HG03175 (cell line): Measurements from ENCODE around the gene GPR35.

ENCODE experiments used
- ATAC-seq: cut with Tn5 transposase; IDR thresholded peaks from one replicate; pipeline ENCODE4 v1.9.1; 2021; ENCODE audit warnings: mild to moderate bottlenecking, moderate library complexity; ENCODE audit not compliant: unreplicated experiment

GPR35 gene, protein sequence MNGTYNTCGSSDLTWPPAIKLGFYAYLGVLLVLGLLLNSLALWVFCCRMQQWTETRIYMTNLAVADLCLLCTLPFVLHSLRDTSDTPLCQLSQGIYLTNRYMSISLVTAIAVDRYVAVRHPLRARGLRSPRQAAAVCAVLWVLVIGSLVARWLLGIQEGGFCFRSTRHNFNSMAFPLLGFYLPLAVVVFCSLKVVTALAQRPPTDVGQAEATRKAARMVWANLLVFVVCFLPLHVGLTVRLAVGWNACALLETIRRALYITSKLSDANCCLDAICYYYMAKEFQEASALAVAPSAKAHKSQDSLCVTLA

DNA sequence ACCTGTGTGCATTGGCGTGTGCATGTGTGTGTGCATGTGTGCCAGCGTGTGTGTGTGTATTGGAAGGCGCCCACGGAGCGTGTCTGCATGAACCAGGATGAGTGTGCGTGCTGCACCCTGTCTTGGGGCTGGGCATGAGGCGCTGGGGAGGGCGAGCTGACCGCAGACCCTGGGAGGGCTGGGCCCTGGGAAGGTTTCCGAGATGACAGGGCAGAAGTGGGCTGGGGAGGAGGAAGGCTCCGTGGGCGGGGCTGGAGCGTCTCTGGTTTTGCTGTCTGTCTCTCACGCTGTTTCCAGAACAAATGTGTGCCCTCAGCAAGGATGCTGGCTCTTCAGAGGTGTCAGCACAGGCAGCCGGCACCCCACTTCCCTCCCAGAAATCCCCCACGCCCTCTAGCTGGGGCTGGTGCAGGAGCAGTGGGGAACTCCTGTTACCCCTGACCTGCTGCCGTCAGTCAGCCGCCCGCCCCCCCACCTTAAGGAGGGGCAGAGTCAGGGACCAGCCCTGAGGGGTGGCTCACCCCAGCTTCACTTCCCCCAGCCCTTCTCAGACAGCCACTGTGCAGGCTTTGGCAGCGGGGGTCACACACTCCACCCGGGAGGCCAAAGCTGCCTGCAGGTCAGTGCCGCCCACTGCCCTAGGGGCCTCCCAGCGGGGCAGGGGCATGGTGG lies at the start of gene GPR35:
GPR35 (plus strand) TSS at position 531 of the 672 bp plus-strand sequence. CDS start 4,473 bp downstream, outside the sequence.
- no peak for ATAC-seq

DNA sequence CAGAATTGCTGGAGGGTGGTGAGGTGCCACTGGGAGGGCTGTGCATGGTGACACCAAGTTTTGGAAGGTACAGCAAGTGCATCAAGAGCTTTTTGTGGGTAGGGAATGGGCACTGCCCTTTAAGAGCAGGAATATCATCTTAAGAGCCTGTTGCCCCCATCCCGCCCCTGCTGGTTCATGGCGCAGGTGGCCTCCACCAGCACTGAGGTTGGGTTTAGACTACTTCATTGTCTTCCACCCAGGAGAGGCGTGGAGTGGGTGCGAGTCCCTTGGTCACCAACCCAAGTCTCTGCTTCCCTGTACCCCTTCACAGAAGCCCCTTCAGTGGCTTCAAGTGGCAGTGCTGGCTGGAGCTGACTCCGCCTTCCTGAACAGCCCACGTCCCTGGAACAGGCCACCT lies 49.2 kb upstream of the GPR35 start:
- no peak for ATAC-seq

- no peak for ATAC-seq
These were observed 48.7 kb upstream of the GPR35 start for GRCh38 chr2:240576436-240577205.

DNA sequence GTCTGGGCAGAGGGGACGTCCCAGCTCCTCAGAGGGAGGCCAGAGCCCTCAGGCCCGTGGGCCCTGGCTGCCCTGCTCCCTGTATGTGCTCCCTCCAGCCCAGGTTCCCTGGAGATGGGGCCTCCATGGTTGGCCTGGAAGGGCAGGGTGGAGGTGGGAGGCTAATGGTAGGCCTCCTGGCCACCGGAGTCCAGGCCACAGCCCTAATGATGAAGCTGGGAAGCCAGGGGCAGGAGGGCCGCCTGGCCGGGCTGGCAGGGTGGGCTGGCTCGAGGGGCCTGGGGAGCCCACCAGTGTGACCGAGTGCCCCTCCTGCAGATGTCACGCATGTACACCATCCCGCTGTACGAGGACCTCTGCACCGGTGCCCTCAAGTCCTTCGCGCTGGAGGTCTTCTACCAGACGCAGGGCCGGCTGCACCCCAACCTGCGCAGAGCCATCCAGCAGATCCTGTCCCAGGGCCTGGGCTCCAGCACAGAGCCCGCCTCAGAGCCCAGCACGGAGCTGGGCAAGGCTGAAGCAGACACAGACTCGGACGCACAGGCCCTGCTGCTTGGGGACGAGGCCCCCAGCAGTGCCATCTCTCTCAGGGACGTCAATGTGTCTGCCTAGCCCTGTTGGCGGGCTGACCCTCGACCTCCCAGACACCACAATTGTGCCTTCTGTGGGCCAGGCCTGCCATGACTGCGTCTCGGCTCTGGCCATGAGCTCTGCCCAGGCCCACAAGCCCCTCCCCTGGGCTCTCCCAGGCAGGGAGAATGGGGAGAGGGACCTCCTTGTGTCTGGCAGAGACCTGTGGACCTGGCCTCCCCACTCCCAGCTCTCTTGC lies 47.8 kb upstream of the GPR35 start:
- ATAC-seq: no peak

DNA sequence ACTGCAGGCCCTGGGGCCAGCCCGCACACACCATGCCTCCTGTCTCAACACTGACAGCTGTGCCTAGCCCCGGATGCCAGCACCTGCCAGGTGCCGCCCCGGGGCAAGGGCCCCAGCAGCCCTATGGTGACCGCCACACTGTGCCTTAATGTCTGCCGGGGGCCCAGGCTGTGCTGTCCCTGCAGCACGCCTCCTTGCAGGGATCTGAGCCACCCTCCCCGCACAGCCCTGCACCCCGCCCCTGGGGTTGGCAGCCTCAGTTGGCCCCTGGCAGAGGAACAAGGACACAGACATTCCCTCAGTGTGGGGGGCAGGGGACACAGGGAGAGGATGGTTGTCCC lies 47.2 kb upstream of the GPR35 start:
- no peak for ATAC-seq

GRCh38 chr2:240578488-240578887 lies 46.8 kb upstream of the GPR35 start:
- ATAC-seq: no peak

- ATAC-seq: no peak
These were observed 46.1 kb upstream of the GPR35 start for GRCh38 chr2:240579071-240579762.

GRCh38 chr2:240579771-240580614 lies 45.3 kb upstream of the GPR35 start:
- ATAC-seq: no peak

DNA sequence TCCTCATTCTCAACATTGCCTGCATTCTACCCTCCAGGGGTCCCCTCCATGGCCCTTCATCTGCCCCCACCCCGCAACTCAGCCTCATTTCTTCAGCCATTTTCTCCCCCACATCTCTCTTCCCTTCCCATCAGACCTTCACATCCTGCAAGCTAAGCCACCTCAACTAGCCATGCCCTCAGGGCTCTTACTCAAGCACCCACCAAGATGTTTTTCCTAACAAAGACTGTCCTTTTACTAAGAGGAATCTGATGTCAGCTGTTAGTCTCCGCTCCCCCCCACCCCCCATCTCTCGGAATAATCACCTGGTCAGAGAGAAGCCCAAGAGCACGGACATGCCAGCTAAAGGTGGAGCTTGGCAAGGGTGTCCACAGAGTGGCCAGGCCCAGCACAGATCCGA lies 43.5 kb upstream of the GPR35 start:
- ATAC-seq: no peak

DNA sequence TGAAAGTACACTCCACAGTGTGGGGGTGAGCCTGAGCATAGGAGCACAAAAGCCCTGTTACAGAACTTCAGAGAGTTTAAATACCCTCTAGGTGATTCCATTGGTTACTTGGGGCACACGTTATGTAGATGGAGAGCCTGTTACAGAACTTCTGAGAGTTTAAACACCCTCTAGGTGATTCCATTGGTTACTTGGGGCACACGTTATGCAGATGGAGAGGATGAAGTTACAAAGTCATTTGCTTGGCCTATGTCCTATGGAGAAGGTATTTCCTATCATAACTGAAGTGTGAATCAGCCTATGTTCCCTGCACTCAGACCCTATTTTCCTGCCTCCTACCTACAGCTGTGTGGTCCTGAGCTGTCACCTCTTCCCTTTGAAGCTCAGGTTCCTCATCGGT lies 42.5 kb upstream of the GPR35 start:
- no peak for ATAC-seq

GRCh38 chr2:240583774-240584173 lies 41.5 kb upstream of the GPR35 start:
- no peak for ATAC-seq

DNA sequence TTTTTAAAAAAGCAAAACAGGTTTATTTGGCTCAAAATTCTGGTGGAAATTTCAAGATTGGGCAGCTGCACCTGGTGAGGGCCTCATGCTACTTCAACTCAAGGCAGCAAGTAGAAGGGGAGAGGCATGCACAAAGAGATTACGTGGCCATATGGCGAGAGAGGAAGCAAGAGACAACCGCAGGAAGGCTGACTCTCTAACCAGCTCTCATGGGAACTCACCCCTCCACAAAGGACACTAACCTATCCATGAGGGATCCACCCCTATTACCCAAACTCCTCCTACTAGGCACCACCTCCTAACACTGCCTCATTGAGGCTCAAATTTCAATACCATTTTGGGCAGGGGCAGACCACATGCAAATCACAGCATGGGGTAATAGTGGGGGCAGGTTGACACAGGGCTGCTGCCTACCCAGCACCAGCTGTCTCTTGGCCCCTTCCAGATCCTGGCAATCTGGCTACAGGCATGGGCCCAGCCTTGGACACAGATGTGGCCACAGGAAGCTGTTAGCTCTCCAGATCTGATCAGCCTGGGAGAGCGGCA lies 40.7 kb upstream of the GPR35 start:
- ATAC-seq: peak; percentile 40

- peak; percentile 36 for ATAC-seq
These were observed 40.2 kb upstream of the GPR35 start for GRCh38 chr2:240585101-240585500.

DNA sequence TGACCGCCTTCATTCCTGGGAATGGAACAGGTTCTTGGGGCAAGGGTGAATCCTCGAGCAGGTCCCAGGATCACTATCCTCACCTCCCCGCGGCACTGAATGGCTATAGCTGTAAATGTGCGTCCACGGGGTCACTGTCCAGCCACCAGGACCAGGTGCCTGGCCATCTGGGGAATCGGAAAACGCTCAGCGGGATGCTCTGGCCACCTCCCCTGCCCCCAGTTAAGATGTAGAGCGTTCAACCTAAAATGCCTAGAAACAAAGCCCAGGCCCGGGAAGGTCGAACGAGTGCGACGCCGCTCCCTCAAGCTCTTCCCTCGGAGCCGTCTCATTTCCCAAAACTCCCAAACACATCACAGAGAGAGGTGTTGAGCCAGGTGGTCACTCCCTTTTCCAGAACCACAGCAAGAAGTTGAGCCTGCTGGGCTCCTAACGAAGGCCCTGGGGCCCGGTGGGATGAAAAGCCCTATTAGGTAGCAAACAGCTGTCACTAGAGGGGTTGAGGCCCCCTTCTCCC lies 39.5 kb upstream of the GPR35 start:
- ATAC-seq: no peak

DNA sequence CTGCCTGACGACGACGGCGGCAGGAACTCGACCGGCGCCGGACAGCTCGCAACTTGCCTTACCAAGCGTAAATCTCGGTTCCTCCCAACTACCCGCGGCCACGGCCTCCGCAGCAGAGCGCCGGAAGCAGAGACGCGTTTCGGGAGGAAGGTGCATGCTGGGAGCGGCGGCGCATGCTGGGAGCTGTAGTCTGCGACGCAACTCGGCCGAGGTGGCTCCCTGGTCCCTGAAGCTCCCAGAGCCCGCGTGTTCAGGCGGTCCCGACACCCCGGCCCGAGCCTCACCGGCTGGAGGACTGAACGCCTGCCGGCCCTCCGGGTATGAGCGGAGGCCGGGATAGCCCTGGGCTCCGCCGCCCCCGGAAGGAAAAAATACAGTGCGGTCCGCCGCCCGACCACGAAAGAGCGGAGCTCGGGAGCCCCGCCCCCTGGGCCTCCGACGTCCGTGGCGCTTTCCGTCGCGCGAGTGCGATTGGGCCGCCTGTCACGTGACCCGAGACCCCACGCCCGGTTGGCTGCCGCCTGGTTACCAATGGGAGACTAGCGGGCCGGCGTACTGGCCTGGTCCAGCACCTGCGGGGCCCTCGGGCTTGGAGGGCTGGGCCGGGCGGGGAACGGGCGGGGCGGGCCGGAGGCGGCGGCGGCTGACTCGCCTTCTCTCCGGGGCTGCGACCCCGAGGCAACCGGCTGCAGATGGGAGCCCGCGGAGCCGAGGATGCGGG lies 38.9 kb upstream of the GPR35 start, which contains the start of gene CAPN10:
CAPN10 (plus strand) TSS at position 537 of the 721 bp plus-strand sequence; CDS start at position 715, 178 bp downstream.
- ATAC-seq: peak; percentile 69

- ATAC-seq: peak; percentile 10
These were observed 38.1 kb upstream of the GPR35 start for GRCh38 chr2:240586919-240587800.

DNA sequence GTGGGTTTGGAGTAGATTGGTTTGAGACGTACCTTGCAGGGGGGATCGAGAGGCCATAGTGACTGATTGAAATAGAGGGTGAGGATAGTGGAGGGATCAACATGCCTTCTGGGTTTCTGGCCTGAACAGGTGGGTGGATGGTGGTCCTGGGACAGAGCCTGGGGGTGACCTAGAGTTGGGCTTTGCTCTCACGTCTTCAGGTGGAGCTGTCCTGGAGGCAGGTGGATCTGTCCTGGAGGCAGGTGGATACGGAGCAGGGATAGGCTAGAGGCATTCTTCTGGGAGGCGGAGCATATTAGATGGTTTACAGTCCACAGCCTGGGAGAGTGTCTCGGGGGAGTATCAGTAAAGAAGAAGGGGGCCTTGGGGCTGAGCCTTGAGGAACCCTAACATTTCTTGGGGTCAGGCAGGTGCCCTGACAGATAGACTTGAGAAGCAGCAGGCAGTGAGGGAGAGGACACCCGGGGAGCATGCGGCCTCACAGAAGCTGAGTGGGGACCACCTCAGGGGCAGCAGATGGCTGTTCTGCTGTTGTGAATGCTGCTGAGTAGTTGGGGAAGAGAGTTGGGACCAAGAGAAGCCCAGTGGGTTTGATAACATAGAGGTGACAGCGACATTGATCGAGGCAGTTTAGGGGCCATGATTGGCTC lies 37.1 kb upstream of the GPR35 start:
- no peak for ATAC-seq
